Activated naive CD8-positive, alpha-beta T cell treated with anti-CD3 and anti-CD28 coated beads, Interleukin-2, amount 10 ng/mL, durations not matched to agents 7 days and 5 days (primary cell): Measurements from ENCODE around the gene GNB1. TPM values are rescaled to one million over a fixed set of nuclear protein-coding genes. Genes with fewer than 3 reads are reported as not detected.

Experiments used
- ATAC-seq: fragments of 150-1000 bp; cut with Tn5 transposase; one replicate; pipeline ENCODE4 v1.10.0; 2021; ENCODE audit warnings: low read depth, moderate library complexity
- POLR2A ChIA-PET: fragments of 350-600 bp; sonication (Branson Sonifier 250); formaldehyde crosslinking; loops from one replicate; lab custom pipeline; 2021; ENCODE audit warnings: antibody characterized with exemption; lab: Charles Lee
- DNase-seq: peaks from one replicate; pipeline ENCODE4 v3.0.0; 2021
- H3K27ac Mint-ChIP-seq: one replicate; pipeline ENCODE4 v1.8.0; 2022; ENCODE audit warnings: mild to moderate bottlenecking, mixed read lengths
- H3K27me3 Mint-ChIP-seq: one replicate; pipeline ENCODE4 v1.8.0; 2022; ENCODE audit warnings: mild to moderate bottlenecking, moderate library complexity, mixed read lengths
- H3K36me3 Mint-ChIP-seq: one replicate; pipeline ENCODE4 v1.8.0; 2021; ENCODE audit warnings: mild to moderate bottlenecking, mixed read lengths
- H3K4me1 Mint-ChIP-seq: one replicate; pipeline ENCODE4 v1.8.0; 2021; ENCODE audit warnings: mixed read lengths
- H3K4me3 Mint-ChIP-seq: one replicate; pipeline ENCODE4 v1.8.0; 2022; ENCODE audit warnings: mild to moderate bottlenecking, moderate library complexity, mixed read lengths
- H3K9me3 Mint-ChIP-seq: one replicate; pipeline ENCODE4 v1.8.0; 2021; ENCODE audit warnings: mixed read lengths
- total RNA-seq, 2 experiments: library from RNA; stranded (reverse); gene quantifications; one replicate each; pipeline ENCODE4 v1.2.3, GENCODE V29; 2021

Gene GNB1
- total RNA-seq, 2 experiments from 2014 or later, result 353 to 372 TPM

GRCh38 chr1:1919304-1920056, 28.6 kb upstream of the GNB1 start:
- Mint-ChIP-seq H3K9me3 (no peaks in the 10 kb centered on the region), H3K4me1 (no peaks in the 10 kb centered on the region), H3K27me3 (no peaks in the 10 kb centered on the region), H3K36me3 (no peaks in the 10 kb centered on the region), H3K4me3 (peak overlapping the region; percentile 71), H3K27ac (peak overlapping the region; percentile 45)
- POLR2A ChIA-PET, result no interaction called here
- DNase-seq (peak; percentile 100), ATAC-seq (peak; percentile 85)

GRCh38 chr1:1918901-1919303, 28.0 kb upstream of the GNB1 start, which contains the start of gene TMEM52:
Gene TMEM52 (minus strand): TSS chr1:1919279. CDS start chr1:1919265, 14 bp downstream.
- H3K4me1 Mint-ChIP-seq, result no peaks in the 10 kb centered on the region
- DNase-seq, result no peak
- H3K36me3 Mint-ChIP-seq, result no peaks in the 10 kb centered on the region
- peak within 1 kb of the TSS; percentile 71 for H3K4me3 Mint-ChIP-seq
- POLR2A ChIA-PET, result no interaction called here
- ATAC-seq, result peak; percentile 25
- no peaks in the 10 kb centered on the region for H3K9me3 Mint-ChIP-seq
- peak within 1 kb of the TSS; percentile 45 for H3K27ac Mint-ChIP-seq
- no peaks in the 10 kb centered on the region for H3K27me3 Mint-ChIP-seq

GRCh38 chr1:1917995-1918900, 27.4 kb upstream of the GNB1 start:
- Mint-ChIP-seq H3K4me3 (peak overlapping the region; percentile 19), H3K9me3 (no peaks in the 10 kb centered on the region), H3K27me3 (peaks cover 4% of the 10 kb centered on the region), H3K36me3 (no peaks in the 10 kb centered on the region), H3K27ac (no peak overlapping the region), H3K4me1 (no peaks in the 10 kb centered on the region)
- ATAC-seq (no peak), DNase-seq (no peak)
- POLR2A ChIA-PET, result no interaction called here

- H3K27ac Mint-ChIP-seq, result no peak overlapping the region
- peaks cover 4% of the 10 kb centered on the region for H3K27me3 Mint-ChIP-seq
- ATAC-seq (no peak), DNase-seq (no peak)
- no peak overlapping the region for H3K4me3 Mint-ChIP-seq
- no peaks in the 10 kb centered on the region for H3K36me3 Mint-ChIP-seq
- H3K9me3 Mint-ChIP-seq, result no peaks in the 10 kb centered on the region
- POLR2A ChIA-PET, result interaction anchor here (0.8 kb wide), 1 partner anchor 8 kb away, joined by 3 read pairs; no protein-coding TSS in a partner anchor
- H3K4me1 Mint-ChIP-seq, result no peaks in the 10 kb centered on the region
Measured at GRCh38 chr1:1917304-1917976, 26.6 kb upstream of the GNB1 start.

GRCh38 chr1:1916851-1917251, 26.0 kb upstream of the GNB1 start:
- Mint-ChIP-seq H3K9me3 (no peaks in the 10 kb centered on the region), H3K4me1 (no peaks in the 10 kb centered on the region)
- no peak for DNase-seq

GRCh38 chr1:1915911-1916840, 25.3 kb upstream of the GNB1 start:
- no peak overlapping the region for H3K4me3 Mint-ChIP-seq
- ATAC-seq, result no peak
- H3K9me3 Mint-ChIP-seq, result no peaks in the 10 kb centered on the region
- no peaks in the 10 kb centered on the region for H3K4me1 Mint-ChIP-seq
- POLR2A ChIA-PET, result no interaction called here
- no peak overlapping the region for H3K27ac Mint-ChIP-seq
- no peaks in the 10 kb centered on the region for H3K36me3 Mint-ChIP-seq
- H3K27me3 Mint-ChIP-seq, result peaks cover 4% of the 10 kb centered on the region
- DNase-seq, result no peak

More at GRCh38 chr1:1916851-1917251, 26.0 kb upstream of the GNB1 start:
- H3K4me3 Mint-ChIP-seq, result no peak overlapping the region
- no peak overlapping the region for H3K27ac Mint-ChIP-seq
- peaks cover 4% of the 10 kb centered on the region for H3K27me3 Mint-ChIP-seq
- POLR2A ChIA-PET, result interaction anchor here (0.8 kb wide), 1 partner anchor 8 kb away, joined by 3 read pairs; no protein-coding TSS in a partner anchor
- ATAC-seq, result no peak
- no peaks in the 10 kb centered on the region for H3K36me3 Mint-ChIP-seq

- no peak within 1 kb of the TSS for H3K4me3 Mint-ChIP-seq
- ATAC-seq (no peak), DNase-seq (no peak)
- no peaks in the 10 kb centered on the region for H3K36me3 Mint-ChIP-seq
- peaks cover 4% of the 10 kb centered on the region for H3K27me3 Mint-ChIP-seq
- POLR2A ChIA-PET, result no interaction called here
- H3K4me1 Mint-ChIP-seq, result peaks cover 2% of the 10 kb centered on the region
- no peaks in the 10 kb centered on the region for H3K9me3 Mint-ChIP-seq
- no peak within 1 kb of the TSS for H3K27ac Mint-ChIP-seq
Measured at GRCh38 chr1:1914971-1915692, 24.2 kb upstream of the GNB1 start, which contains the start of gene CALML6. Gene CALML6 (plus strand): TSS chr1:1915260. CDS start chr1:1915281, 21 bp downstream.

GRCh38 chr1:1914101-1914970, 23.4 kb upstream of the GNB1 start:
- no peak overlapping the region for H3K4me3 Mint-ChIP-seq
- DNase-seq (no peak), ATAC-seq (no peak)
- POLR2A ChIA-PET, result no interaction called here
- H3K36me3 Mint-ChIP-seq, result no peaks in the 10 kb centered on the region
- peaks cover 5% of the 10 kb centered on the region for H3K4me1 Mint-ChIP-seq
- no peak overlapping the region for H3K27ac Mint-ChIP-seq
- peaks cover 4% of the 10 kb centered on the region for H3K27me3 Mint-ChIP-seq
- H3K9me3 Mint-ChIP-seq, result no peaks in the 10 kb centered on the region

GRCh38 chr1:1911350-1912041, 20.6 kb upstream of the GNB1 start:
- no peak for DNase-seq
- H3K4me1 Mint-ChIP-seq, result peaks cover 8% of the 10 kb centered on the region
- ATAC-seq, result no peak
- H3K27ac Mint-ChIP-seq, result no peak overlapping the region
- no peak overlapping the region for H3K4me3 Mint-ChIP-seq
- H3K27me3 Mint-ChIP-seq, result peaks cover 4% of the 10 kb centered on the region
- POLR2A ChIA-PET, result interaction anchor here (1.3 kb wide), 1 partner anchor 132 kb away, joined by 3 read pairs; no protein-coding TSS in a partner anchor
- H3K9me3 Mint-ChIP-seq, result no peaks in the 10 kb centered on the region
- H3K36me3 Mint-ChIP-seq, result no peaks in the 10 kb centered on the region

GRCh38 chr1:1910651-1911331, 19.9 kb upstream of the GNB1 start:
- H3K4me3 Mint-ChIP-seq, result peak overlapping the region; percentile 70
- no peak for DNase-seq

More at GRCh38 chr1:1910651-1911331, 19.9 kb upstream of the GNB1 start:
- no peak for ATAC-seq
- POLR2A ChIA-PET, result interaction anchor here (1.3 kb wide), 1 partner anchor 131 kb away, joined by 3 read pairs; no protein-coding TSS in a partner anchor
- Mint-ChIP-seq H3K36me3 (no peaks in the 10 kb centered on the region), H3K9me3 (no peaks in the 10 kb centered on the region), H3K27ac (no peak overlapping the region), H3K27me3 (peaks cover 4% of the 10 kb centered on the region), H3K4me1 (peaks cover 12% of the 10 kb centered on the region)
